Tibial artery (tissue), 4 donors: Measurements from ENCODE around the gene CDCA3.
A peak's percentile ranks its signal among the peaks of the same experiment; 100 is the strongest.

Experiments
- DNase-seq, 2 donors: peaks; one replicate each; pipeline ENCODE4 v3.0.0-alpha.2; 2019
- H3K27ac ChIP-seq, 2 donors: fragments of 200-600 bp; sonication (generic) in 1 of 2; 1 replicate in 1 of 2; 2 replicates in 1 of 2; pipeline ENCODE4 v1.5.1; 2018 to 2019; ENCODE audit warnings: mild to moderate bottlenecking in 1 of 2
- H3K27me3 ChIP-seq, 2 donors: fragments of 200-600 bp; sonication (generic) in 1 of 2; one replicate each; pipeline versions ENCODE4 v1.5.1 to v1.6.0; 2016 to 2019
- H3K36me3 ChIP-seq, 3 donors: fragments of 200-600 bp; sonication (generic) in 2 of 3; one replicate each; pipeline ENCODE4 v1.5.1; 2016 to 2019; ENCODE audit warnings: mild to moderate bottlenecking in 2 of 3
- H3K4me1 ChIP-seq, 4 donors: fragments of 200-600 bp; sonication (generic) in 2 of 4; 1 replicate in 3 of 4; 2 replicates in 1 of 4; pipeline ENCODE4 v1.5.1; 2016 to 2019
- H3K4me3 ChIP-seq, 2 donors: fragments of 200-600 bp; sonication (generic) in 1 of 2; 1 replicate in 1 of 2; 2 replicates in 1 of 2; pipeline ENCODE4 v1.5.1; 2018 to 2019; ENCODE audit warnings: mild to moderate bottlenecking in 2 of 2
- H3K9me3 ChIP-seq, 3 donors: fragments of 200-600 bp; sonication (generic) in 1 of 3; one replicate each; pipeline ENCODE4 v1.5.1; 2016 to 2019
- intact Hi-C: fragments of 100-400 bp; cut with DNase I; formaldehyde crosslinking; loops from one replicate; pipeline ENCODE4 v1.15.0; 2023; ENCODE audit warnings: low total_unique reads
- TF ChIP-seq, protein P1 (sequence below), 2 experiments: fragments of 200-600 bp in 1 of 2; fragments of 450-650 bp in 1 of 2; IDR thresholded peaks; one replicate each; pipeline ENCODE4 v1.5.1; 2017 to 2019; ENCODE audit warnings: antibody characterized with exemption in 2 of 2, mild to moderate bottlenecking in 1 of 2, moderate library complexity in 1 of 2

Gene CDCA3

GRCh38 chr12:6824085-6824775 lies 26.9 kb downstream of the CDCA3 start:
- no peak overlapping the region for H3K4me3 ChIP-seq
- intact Hi-C loops, result no loop called here
- TF ChIP-seq, protein P1, sequence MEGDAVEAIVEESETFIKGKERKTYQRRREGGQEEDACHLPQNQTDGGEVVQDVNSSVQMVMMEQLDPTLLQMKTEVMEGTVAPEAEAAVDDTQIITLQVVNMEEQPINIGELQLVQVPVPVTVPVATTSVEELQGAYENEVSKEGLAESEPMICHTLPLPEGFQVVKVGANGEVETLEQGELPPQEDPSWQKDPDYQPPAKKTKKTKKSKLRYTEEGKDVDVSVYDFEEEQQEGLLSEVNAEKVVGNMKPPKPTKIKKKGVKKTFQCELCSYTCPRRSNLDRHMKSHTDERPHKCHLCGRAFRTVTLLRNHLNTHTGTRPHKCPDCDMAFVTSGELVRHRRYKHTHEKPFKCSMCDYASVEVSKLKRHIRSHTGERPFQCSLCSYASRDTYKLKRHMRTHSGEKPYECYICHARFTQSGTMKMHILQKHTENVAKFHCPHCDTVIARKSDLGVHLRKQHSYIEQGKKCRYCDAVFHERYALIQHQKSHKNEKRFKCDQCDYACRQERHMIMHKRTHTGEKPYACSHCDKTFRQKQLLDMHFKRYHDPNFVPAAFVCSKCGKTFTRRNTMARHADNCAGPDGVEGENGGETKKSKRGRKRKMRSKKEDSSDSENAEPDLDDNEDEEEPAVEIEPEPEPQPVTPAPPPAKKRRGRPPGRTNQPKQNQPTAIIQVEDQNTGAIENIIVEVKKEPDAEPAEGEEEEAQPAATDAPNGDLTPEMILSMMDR (IDR thresholded peaks at IDR 0.05), result no peak
- no peak for DNase-seq
- no peak overlapping the region for H3K27ac ChIP-seq
- peaks cover 0 to 56% of the 10 kb centered on the region in 2 donors for H3K27me3 ChIP-seq
- no peaks in the 10 kb centered on the region for H3K9me3 ChIP-seq
- H3K4me1 ChIP-seq, result peaks cover 0 to 45% (median 37%) of the 10 kb centered on the region in 4 donors
- H3K36me3 ChIP-seq, result no peaks in the 10 kb centered on the region

DNA sequence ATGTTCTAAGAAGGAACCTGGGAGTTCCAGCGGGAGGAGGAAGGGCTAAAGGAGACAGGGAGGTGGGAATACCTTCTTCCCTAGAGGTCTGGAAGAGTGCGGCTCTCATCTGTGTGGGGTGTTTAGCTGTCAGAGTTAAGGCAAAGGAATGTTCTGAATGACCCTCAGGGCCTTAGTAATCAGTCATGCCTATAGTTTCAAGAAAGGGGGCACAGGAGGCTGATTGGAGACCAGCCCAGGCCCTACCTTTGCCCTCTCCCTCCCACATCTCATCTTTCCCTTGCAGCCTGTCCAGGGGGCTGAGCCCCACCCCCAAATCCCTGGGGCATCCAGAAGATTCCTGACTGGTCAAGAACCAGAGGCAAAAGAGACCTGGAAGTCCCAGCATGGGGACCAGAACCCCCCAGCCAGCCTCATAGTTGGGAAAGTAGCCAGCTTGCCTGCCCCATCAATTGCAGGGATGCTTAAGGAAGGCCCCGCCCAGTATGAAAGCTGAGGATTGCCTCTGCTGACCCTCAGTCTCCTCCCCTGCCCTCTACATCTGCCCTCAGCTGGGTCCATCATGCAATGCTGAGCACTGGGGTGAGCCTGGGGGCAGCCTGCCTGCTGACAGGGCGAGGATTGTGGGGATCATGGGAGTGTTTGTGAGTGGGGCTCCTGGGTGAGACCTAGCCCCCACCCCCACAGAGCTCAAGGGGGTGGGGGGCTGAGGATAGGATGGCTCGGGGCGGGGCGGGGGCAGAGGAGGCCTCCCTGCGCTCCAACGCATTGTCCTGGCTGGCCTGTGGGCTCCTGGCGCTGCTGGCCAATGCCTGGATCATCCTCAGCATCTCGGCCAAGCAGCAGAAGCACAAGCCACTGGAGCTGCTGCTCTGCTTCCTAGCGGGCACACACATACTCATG lies 27.7 kb downstream of the CDCA3 start:
- H3K27me3 ChIP-seq, result peaks cover 0 to 62% of the 10 kb centered on the region in 2 donors
- intact Hi-C loops, result no loop called here
- H3K4me3 ChIP-seq, result no peak overlapping the region
- peaks cover 0 to 40% (median 35%) of the 10 kb centered on the region in 4 donors for H3K4me1 ChIP-seq
- no peak for DNase-seq
- no peaks in the 10 kb centered on the region for H3K9me3 ChIP-seq
- TF ChIP-seq, protein P1 (IDR thresholded peaks at IDR 0.05), result no peak
- H3K27ac ChIP-seq, result no peak overlapping the region
- no peaks in the 10 kb centered on the region for H3K36me3 ChIP-seq

DNA sequence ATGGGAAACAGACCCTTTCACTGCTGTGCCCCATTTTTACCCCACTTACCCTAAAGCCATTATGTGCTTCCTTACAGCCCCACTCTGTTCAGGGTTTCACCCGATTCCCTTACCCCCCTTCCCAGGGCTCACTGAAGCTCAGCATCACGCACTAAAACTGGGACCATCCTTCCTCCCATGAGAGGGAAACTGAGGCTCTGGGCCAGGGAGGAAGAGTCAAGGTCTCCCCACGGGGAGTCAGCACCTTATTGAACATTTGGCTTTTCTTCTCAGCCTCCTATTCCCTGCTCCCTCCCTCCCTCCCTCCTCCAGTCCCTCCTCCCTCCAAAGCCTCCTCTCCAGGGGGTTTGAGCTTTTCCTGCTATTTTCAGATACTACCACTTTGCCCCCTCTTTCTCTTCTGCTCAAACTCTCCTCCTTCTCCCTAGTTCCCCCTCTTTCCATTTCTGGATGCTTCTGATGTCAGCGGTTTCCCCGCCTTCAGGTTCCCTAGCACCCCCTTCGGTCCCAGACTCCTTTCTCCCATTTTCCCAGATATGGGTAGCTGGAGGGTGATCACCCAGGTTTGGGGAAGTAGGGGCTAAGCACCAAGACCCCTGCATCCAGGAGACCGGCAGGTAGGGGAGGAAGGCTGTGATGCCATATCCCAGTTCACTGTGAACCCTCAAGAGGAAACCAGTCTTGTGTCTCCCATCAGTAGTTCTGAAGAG lies 28.5 kb downstream of the CDCA3 start:
- Histone ChIP-seq H3K9me3 (no peaks in the 10 kb centered on the region), H3K27ac (no peak overlapping the region), H3K27me3 (peaks cover 0 to 65% of the 10 kb centered on the region in 2 donors), H3K36me3 (no peaks in the 10 kb centered on the region), H3K4me3 (no peak overlapping the region), H3K4me1 (peaks cover 0 to 34% (median 29%) of the 10 kb centered on the region in 4 donors)
- no peak for DNase-seq
- TF ChIP-seq, protein P1 (IDR thresholded peaks at IDR 0.05), result no peak
- intact Hi-C loops, result no loop called here

DNA sequence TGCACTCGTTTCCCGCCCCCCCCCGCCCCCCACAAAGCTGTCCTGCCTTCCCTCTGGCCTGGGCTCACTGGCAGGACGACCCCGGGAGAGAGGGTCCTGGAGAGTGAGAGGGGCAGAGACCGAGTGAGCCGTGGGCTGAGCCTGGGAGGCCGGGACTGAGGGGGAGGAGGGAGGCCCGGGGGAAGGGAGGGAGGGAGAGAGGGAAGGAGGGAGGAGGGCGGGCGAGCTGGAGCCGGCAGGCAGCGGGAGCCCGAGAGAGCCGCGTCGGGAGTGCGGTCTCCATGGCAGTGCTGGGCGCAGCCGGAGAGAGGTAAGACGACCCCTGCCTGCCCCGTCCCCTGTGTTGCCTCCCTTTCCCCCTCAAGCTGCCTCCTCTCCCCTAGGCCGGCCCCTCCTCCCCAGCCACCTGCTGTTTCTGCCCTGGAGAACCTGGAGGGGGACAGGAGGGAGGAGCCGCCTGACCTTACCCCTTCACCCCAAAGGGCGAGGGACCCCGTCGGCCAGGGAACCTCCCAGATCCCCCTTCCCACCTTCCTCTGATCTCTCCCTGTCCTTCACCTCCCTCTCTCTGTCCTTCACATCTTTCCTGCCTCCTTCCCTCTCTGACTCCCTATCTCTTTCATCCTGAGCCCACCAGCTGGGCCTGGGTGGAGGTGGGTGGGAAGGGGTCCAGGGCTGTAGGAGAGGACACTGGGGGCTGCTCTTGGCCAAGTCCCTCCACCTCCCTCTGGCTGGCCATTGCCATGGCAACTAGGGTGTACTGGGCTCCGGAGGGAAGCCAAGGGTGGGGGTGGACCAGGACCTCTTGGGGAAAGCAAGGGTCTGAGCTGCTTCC lies 29.3 kb downstream of the CDCA3 start, which contains the start of gene GPR162:
GPR162 (plus strand) TSS at position 231 of the 835 bp plus-strand sequence. CDS start 2,078 bp downstream, outside the sequence.
- Histone ChIP-seq H3K4me3 (peak within 1 kb of the TSS; percentile 43 to 53), H3K4me1 (peaks cover 0 to 27% (median 22%) of the 10 kb centered on the region in 4 donors), H3K27ac (peak within 1 kb of the TSS in 1 of 2 donors; percentile 3), H3K9me3 (no peaks in the 10 kb centered on the region), H3K36me3 (no peaks in the 10 kb centered on the region), H3K27me3 (peaks cover 0 to 67% of the 10 kb centered on the region in 2 donors)
- TF ChIP-seq, protein P1 (IDR thresholded peaks at IDR 0.05), result no peak
- DNase-seq, result no peak
- intact Hi-C loops, result no loop called here
